NCI-H146 treated with DMSO at 0.1 percent for 48 hours (cell line): ENCODE results near the gene NBAS.
A peak's percentile ranks its signal among the peaks of the same experiment; 100 is the strongest.

Experiments
- DNase-seq: peaks from one replicate; lab custom pipeline; 2025; ENCODE audit not compliant: unreplicated experiment; lab: John Stamatoyannopoulos, UW

NBAS gene

GRCh38 chr2:15178946-15179345 lies 382.2 kb downstream of the NBAS start:
- DNase-seq: no peak

GRCh38 chr2:15177103-15177502 lies 384.0 kb downstream of the NBAS start:
- no peak for DNase-seq

DNA sequence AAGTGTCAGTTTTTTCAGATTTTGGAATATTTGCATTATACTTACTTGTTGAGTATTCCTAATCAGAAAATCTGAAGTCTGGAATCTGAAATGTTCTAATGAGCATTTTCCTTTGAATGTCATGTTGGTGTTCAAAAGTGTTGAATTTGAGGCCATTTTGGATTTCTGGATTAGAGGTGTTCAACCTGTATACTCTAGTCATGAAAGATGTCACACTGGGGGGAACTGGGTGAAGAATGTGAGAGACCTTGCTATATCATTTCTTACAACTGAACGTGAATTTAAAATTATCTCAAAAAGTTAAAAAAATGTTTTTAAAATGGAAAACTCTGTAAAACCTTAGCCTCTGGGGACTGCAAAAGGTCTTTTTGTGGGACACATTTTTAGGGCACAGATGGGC lies 384.5 kb downstream of the NBAS start:
- DNase-seq: no peak

- no peak for DNase-seq
Observed at GRCh38 chr2:15174567-15174966, 386.6 kb downstream of the NBAS start.

GRCh38 chr2:15173501-15173900 lies 387.6 kb downstream of the NBAS start:
- DNase-seq: no peak

- DNase-seq: no peak
Observed at GRCh38 chr2:15172825-15173224, 388.3 kb downstream of the NBAS start.

DNA sequence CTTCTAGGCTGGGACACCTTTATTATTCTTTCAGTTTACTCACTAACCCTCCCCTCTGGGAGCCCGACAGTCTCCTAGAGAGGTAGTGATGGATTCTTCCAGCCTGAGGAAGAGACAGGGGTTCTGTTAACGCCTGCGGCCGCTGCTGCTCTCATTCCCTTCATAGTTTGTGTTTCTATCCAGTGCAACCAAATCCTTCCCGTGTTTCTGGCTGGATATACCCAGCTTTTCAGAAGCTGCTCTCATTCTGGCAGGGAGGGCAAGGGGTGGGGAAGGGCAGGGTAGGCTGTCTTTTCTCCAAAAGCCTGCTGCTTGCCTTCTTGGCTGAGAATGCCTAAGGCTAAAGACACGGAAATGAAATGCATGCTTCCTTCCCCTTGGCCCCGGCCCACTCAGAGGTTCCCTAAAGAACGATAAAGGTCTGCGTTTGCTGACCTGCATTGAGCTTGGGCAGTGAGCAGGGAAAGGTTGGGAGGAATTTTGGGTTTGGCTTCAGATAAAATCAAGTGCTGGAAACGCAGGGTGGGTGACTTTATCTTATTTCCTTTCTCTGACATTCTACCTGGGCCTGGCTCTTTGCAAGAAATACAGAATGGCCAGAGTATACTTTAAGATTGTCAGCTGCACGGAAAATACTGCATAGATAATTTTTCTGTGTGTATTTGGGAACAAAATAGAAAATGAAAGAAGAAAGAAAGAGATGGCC lies 390.9 kb downstream of the NBAS start:
- no peak for DNase-seq

DNA sequence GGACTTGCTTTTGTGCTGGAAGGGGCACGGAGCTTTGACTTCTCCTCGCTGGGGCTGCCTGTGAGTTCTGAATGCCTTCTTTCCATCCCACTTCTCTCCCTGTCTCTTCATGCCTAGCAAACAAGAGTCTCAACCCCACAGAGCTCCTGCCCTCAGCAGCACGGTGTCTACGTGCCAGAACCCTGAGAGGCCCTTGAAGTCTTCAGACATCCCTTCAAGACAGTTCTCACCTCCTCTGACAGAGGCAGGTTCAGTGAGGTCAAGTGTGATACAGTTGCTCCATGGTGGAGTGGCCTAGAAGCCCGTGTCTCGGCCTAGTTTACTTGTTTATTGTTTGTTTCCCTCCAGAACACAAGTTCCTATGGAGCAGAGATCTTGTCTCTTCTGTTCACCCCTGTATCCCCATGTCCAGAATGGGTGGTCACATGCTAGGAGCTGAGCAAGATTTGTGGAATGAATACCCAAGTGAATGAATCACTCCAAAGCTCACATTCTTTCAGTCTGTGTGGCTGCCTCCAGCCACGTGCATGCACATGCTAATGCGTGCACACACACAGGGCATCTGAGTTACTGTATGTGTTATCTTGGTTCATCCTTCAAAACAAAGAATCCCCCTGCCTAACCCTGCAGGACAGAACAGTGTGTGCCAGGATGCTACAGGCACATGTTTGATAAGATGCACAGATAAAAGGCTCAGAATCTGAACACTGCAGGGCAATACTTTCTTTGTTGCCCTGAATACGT lies 391.6 kb downstream of the NBAS start:
- DNase-seq: no peak

GRCh38 chr2:15168116-15168515 lies 393.0 kb downstream of the NBAS start:
- DNase-seq: no peak

DNA sequence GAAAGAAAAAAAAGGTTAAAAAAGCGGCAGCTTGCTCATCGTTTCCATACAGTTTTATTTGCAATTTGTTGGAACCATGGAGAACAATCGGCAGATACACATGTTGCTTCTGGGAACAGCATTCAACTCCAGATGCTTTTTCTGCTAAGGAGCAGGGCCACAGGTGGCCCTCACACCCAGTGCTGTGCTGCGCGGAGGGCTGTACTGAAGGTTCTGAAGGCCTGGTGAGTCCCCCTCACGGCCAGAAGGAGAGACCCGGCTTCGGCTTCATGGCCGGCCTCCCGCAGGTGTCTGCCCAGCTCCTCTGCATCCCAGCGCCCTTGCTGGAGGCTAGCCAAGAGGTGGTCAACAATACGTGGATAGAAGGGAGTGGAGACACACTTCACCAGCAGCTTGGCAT lies 394.3 kb downstream of the NBAS start:
- DNase-seq: no peak

GRCh38 chr2:15163326-15163725 lies 397.8 kb downstream of the NBAS start:
- DNase-seq: no peak

DNA sequence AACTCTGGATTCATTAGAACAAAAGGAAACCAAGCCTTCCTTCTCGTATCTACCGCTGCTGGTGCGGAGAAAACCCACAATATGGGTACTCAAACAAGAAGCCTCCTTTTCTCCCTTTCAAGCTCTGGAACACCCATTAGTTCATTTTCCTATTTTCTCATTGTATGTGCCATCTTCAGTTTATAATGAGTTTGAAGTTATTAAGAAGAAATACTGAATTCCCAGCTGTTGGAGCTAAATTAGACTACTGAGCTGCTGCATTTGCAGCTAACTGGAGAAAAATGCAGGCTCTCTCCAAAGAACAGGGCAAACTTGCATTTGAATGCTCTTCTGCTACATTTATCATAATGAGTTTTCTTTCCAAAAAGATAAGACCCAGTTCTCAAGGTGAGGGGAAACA lies 398.5 kb downstream of the NBAS start:
- no peak for DNase-seq

GRCh38 chr2:15160201-15160991 lies 400.7 kb downstream of the NBAS start:
- DNase-seq: no peak

DNA sequence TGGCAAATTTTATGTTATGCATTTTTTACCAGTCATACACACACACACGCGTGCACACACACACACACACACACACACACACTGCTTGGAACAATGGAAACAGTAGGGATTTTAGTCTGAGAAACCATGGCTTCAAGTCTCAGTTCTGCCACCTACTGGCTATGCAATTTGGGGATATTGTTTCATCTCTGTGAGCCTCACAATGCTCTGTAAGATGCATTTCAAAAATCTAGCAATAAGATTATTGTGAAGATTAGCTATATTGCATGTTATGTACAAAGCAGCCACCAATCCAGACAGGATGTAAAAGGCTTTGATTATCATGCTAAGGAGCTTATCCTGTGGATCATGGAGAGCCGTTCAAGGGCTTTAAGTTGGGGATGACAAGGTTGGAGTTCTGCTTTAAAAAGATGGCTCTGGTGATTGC lies 401.4 kb downstream of the NBAS start:
- peak; percentile 25 for DNase-seq

DNA sequence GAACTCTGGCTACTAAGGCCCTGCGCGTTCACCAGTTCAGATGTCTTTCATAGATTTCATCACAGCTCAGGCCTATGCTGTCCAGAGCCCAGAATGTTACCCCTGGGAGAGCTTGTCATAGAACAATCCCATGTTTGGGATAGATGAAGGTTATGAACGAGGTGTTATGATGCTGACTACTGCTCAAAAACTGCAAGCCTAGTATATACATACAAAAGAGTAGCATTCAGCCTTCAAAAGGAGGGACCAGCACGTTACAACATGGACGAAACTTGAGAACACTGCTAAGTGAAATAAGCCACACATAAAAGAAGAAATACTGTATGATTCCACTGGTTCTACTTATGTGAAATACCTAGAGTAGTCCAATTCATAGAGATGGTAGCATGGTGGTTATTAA lies 401.9 kb downstream of the NBAS start:
- no peak for DNase-seq

GRCh38 chr2:15158532-15158931 lies 402.6 kb downstream of the NBAS start:
- DNase-seq: no peak

DNA sequence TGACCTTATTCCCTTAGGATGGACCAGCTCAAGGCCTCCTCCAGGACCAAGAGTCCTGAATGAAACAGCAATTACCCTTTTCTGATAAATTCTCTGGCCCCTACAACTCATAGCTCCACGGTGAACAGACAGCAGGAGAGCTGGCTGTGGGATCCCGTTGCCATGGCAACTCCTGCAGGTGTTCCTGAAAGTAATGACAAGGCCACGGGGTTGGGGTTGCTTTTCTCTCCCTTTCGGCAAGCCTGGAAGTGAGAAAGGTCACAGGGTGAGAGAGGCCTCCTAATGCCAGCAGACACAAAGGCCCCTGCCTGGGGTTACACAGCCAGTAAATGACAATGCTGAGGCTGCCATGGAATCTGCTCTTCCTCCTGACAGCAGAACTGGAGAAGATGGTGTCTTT lies 403.0 kb downstream of the NBAS start:
- DNase-seq: peak; percentile 73

DNA sequence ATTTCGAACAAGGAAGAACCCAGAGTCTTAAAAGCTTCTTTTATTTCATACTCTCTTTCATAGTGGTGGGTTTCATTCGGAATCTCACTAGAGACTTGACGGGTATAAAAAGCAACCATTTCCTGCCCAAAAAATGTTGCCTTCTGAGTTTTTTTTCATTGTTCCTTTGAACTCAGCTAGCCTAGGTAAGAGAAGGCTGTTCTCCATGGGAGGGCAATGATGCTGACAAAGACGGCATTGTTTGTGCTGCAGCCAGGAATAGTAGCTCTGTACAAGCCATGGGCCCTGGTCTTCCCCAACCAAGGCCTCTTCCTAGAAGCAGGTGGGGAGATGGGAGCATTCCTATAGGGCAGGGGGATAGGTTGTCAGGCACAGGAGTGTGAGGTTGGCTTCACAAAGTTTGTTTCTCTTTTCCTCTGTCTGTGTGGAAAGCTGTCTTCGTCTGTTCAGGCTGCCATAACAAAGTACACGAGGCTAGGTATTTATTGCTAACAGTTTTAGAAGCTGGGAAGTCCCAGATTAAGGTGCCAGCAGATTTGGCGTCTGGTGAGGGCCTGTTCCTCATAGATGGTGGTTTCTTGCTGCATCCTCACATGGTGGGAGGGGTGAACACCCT lies 405.1 kb downstream of the NBAS start:
- peak; percentile 43 for DNase-seq

GRCh38 chr2:15154297-15154696 lies 406.8 kb downstream of the NBAS start:
- no peak for DNase-seq

GRCh38 chr2:15152382-15152781 lies 408.8 kb downstream of the NBAS start:
- no peak for DNase-seq

DNA sequence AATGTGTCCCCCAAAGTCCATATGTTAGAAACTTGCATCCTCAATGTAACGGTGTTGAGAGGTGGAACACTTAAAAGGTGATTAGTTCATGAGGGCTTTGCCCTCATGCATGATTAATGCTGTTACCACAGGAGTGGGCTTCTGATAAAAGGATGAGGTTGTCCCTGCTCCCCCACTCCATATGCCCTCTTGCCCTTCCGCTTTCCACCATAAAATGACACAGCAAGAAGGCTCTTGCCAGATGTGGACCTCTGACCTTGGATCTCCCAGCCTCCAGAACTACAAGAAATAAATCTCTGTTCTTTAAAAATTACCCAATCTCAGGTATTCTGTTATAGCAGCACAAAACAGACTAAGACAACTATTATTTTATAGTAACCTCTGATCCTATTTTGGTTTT lies 412.1 kb downstream of the NBAS start:
- no peak for DNase-seq
